ENCODE data around the gene CCS.
A peak's percentile ranks its signal among the peaks of the same experiment; 100 is the strongest.
"Not testable (repeated sequence)": the region's sequence is repeated elsewhere in the genome, so short reads cannot be mapped to it uniquely, and the experiment has no call there.

The CCS gene

DNA sequence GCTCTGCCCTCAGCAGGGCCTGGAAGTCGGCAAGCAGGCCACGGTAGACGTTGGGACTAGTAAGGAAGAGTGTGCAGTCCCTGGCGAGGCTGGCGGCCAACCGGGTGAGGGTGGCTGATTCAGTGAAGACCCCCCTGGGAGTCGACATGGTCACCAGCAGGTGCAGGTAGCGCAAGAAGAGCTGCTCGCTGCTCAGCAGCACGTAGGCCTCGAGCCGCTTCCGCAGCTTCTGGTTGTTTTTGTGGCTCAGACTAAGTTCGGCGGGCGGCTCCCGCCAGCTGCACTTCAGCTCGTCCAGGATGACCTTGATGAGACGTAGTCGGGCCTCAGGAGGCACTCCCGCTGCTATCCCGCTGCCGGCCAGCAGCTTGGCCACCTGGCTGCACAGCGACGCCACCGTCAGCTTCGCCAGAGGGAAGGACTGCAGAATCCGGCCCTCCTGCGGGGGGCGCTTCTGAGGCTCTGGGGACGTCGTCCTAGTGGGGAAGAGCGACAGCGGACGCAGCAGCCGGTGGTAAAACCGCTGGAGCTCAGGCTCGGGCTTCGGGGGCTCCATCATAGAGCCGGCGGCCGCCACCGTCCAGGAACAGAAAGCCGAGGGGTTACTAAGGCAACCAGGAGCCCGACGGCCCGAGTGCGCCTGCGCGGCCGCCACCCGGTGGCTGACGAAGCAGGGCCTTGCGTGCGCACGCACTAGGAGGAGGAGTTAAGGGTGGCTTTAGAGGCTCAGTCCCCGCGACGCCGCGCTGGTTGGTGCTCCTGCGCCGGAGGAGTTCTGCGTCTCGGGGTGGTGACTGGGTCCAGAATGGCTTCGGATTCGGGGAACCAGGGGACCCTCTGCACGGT, at the start of gene CCS, which contains the start of gene CCDC87:
TSS of gene CCS (plus strand) at position 729 of the 846 bp plus-strand sequence. CDS start at position 806, 77 bp downstream.
TSS of gene CCDC87 (minus strand) at position 607 of the 846 bp plus-strand sequence. CDS start at position 559, 48 bp downstream.
- DNase-seq (ENCODE audit: low spot score), result peak; percentile 93

DNA sequence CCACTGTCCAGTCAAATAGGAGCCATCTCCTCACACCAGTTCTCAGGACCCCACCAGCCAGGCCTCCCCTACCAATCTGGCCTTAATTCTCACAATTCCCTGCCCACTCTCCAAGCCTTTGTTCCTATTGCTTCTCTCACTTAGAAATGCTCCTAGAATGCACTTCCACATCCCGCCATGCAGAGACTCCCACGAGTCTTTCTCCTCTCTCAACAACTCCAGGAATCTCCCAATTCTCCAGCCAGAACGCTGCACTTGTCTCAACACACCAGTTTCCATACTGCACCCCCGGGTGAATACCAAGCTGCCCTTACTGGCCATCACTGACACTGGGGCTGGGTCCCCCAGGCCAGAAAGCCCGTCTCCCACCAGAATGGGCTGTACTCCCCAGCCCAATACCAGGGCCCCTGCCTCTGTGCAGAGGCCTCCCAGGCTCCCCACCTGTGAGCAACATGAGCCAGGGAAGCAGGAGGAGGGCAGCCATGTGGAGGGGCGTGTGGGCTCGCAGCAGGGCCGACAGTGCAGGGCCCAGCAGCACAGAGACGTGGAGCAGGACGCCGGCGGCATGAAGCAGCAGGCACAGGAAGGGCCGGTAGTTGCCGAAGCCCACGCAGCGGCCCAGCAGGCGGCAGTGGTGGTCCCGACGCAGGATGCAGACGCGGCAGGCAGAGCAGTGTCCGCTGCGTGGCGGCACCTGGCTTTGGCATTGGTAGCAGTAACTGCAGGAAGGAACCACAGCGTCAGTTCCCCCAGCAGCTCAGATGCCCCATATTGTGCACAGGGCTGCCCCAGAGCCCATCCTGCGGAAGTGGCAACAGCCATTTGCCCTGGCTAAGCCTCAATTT, 49.5 kb upstream of the CCS start:
- no peak for DNase-seq (ENCODE audit: low spot score)

DNA sequence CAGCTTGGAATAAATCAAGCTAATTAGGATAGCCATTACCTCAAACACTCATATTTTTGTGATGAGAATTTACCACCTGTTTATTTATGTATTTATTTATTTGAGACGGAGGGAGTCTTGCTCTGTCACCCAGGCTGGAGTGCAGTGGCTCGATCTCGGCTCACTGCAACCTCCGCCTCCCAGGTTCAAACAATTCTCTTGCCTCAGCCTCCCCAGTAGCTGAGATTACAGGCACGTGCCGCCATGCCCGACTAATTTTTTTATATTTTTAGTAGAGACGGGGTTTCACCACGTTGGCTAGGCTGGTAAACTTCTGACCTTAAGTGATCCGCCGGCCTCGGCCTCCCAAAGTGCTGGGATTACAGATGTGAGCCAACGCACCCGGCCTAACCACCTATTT, 48.0 kb upstream of the CCS start:
- not testable (repeated sequence) for DNase-seq (ENCODE audit: low spot score)

GRCh38 chr11:66545701-66546367, 47.2 kb upstream of the CCS start, which contains the start of gene ZDHHC24:
Gene ZDHHC24, minus strand, starts transcription at chr11:66546048. Its CDS starts 45 bp downstream, at chr11:66546003.
- DNase-seq (ENCODE audit: low spot score), result peak; percentile 96

DNA sequence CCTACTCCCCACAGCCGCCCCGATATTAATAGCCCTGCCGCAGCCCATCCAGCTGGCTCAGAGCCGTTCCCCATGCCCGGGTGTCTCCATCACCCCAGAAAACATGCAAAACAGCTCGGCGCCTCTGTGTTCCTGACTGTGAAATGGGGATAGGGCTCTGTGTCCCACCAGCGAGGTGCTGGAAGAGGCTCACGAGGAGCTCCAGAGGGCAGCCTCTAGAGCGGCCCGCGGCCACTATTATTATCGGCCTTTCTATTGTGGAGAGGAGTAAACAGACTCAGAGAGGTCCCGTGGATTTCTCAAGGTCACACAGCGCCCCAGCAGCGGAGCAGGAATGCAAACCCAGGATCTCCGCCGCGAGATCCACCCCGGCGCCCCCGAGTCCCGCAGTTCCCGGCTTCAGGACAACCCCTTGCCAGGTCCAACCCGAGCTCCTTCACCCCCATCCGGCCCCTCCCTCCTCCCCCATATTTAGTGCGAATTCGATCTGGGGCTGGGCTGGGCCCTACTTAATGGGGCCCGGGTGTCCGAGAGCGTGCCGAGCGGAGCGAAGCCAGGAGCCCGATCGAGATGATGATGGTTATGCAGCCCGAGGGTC, 46.5 kb upstream of the CCS start, which contains the start of gene ACTN3:
TSS of gene ACTN3 (plus strand) at position 536 of the 598 bp plus-strand sequence. CDS start at position 571, 35 bp downstream.
- no peak for DNase-seq (ENCODE audit: low spot score)

- DNase-seq (ENCODE audit: low spot score), result no peak
These were observed 45.9 kb upstream of the CCS start for GRCh38 chr11:66546966-66547661.

DNA sequence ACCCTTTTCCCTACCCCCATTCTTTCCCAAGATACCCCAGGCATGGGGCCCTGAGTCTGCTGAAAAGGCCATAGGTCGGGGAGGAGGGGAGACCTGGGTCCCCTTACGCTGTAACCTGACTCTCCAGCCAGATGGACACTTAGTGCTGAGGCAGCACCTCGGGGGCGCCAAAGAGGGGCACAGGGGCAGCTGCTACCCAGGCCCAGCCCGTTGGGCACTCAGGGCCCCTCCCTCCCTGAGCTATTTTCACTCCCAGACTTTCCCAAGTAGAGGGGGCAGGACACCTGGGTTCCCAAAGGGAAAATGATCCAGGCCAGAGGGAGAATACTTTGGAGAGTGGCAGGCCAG, 45.3 kb upstream of the CCS start:
- no peak for DNase-seq (ENCODE audit: low spot score)

GRCh38 chr11:66548041-66548440, 44.9 kb upstream of the CCS start:
- no peak for DNase-seq (ENCODE audit: low spot score)

- no peak for DNase-seq (ENCODE audit: low spot score)
These were observed 44.0 kb upstream of the CCS start for GRCh38 chr11:66548774-66549630.

GRCh38 chr11:66549696-66550095, 43.3 kb upstream of the CCS start:
- no peak for DNase-seq (ENCODE audit: low spot score)

- no peak for DNase-seq (ENCODE audit: low spot score)
These were observed 42.1 kb upstream of the CCS start for GRCh38 chr11:66550887-66551286.

DNA sequence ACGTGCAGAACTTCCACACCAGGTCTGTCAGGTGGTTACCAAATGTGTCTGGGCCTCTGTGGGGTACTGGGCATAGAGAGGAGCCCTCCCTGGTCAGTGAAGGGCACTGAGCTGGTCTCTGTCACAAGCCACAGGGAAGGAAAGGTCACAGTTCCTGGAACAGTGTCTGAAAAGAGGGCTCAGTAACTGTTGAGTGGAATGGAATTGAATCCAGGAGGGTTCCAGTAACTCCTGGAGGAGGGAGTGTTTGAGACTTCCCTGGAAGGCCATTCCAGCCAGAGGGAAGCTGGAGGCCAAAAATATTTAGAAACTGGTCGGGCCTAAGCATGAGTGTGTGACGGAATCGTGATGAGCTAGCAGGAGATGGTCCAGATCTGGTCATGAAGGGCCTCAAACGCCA, 38.4 kb upstream of the CCS start:
- no peak for DNase-seq (ENCODE audit: low spot score)

DNA sequence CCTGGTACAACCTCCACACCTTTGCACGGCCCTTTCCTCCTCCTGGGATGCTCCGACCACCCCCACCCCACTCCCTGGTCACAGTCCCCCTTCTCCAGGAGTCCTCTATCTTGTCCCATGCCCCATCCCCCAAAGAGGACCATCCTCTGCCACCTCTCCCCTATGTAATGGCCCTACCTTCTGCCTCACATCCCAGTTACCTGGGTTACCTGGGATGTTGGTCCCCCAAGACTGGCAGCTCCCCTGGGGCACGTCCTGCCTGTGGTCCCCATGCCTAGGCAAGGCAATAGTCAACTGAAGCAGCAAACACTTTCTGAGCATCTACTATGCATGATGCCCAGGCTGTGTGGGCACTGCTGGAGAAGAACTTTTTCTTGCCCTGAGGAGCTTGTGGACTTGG, 37.6 kb upstream of the CCS start:
- DNase-seq (ENCODE audit: low spot score), result no peak

- no peak for DNase-seq (ENCODE audit: low spot score)
These were observed 36.9 kb upstream of the CCS start for GRCh38 chr11:66556086-66556485.

DNA sequence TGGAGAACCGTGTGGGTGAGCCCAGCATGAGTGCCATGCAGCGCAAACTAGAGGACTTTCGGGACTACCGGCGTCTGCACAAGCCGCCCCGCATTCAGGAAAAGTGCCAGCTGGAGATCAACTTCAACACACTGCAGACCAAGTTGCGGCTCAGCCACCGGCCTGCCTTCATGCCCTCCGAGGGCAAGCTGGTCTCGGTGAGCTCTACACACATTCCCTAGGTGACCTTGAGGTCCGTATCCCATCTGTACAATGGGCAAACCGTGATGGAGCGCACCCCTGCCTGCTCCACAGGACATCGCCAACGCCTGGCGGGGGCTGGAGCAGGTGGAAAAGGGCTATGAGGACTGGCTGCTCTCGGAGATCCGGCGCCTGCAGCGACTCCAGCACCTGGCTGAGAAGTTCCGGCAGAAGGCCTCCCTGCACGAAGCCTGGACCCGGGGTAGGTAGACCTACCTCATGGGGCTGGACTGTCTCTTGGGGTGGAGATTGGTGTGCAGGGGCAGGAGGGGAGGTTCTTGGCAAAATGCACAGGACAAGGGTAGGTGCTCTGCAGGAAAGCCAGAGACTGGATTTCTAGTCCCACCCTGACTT, 35.2 kb upstream of the CCS start:
- no peak for DNase-seq (ENCODE audit: low spot score)

DNA sequence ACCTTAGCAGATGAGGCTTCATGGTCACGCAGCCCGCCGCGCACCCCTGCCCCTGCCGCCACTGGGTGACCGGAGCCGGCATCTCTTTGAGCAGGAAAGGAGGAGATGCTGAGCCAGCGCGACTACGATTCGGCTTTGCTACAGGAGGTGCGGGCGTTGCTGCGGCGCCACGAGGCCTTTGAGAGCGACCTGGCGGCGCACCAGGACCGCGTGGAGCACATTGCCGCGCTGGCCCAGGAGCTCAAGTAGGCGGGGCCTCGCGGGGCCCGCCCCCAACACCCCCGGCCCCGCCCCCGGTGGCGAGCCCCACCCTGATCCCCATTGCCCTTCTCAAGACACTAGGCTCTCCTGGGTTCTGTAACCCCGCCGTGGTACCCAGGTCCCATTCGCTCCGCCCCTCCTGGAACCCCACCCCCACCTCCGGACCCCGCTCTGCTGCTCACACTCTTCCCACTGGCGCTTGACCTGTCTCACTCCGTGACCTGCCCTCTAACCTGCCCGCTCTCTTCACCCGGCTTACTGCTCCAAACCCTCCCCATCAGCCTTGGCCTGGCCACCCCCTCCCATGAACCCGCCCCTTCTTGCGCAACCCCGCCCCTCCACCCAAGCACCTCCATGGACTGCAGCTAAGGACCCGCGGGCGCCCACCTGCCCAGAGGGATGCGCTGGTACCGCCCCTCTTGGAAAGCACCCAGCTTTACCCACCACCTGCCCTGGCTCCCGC, 33.7 kb upstream of the CCS start:
- no peak for DNase-seq (ENCODE audit: low spot score)

- DNase-seq (ENCODE audit: low spot score), result no peak
These were observed 32.9 kb upstream of the CCS start for GRCh38 chr11:66559866-66560676.

All from SW480 (cell line).